Muscle of back (tissue), 11 donors: Measurements from ENCODE around the gene MDN1. TPM values are rescaled to one million over a fixed set of nuclear protein-coding genes. Genes with fewer than 3 reads are reported as not detected.

Experiments used
- DNase-seq, 3 donors: peaks; one replicate each; pipeline versions ENCODE4 v3.0.0 to v3.0.0-alpha.2; 2013
- polyA plus RNA-seq, 10 donors: library from polyadenylated mRNA; unstranded; fragments of 120-200 nt; gene quantifications; one replicate each; pipeline ENCODE4 v1.2.1, GENCODE V29; 2013; ENCODE audit not compliant: insufficient read length in 10 of 10

The MDN1 gene
- polyA plus RNA-seq, 10 donors, result 23.6 to 34.6 (median 30.7) TPM

GRCh38 chr6:89703292-89703691 lies 116.3 kb downstream of the MDN1 start:
- no peak for DNase-seq

DNA sequence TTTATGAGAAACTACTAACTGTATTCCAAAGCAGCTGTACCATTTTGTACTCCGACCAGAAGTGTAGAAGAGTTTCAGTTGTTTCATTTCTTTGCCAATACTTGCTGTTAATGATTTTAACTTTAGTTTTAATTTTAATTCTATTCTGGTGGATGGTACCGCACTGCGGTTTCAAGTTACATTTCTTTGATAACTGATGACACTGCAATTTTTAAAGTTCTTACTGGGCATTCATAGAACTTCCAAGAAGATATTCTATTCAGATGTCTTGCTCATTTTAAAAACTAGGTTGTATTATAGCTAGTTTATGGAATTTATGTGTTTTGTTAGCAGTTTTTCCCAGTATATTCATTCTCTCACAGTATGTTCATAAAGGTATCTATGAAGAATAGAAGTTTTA lies 117.2 kb downstream of the MDN1 start:
- no peak for DNase-seq

GRCh38 chr6:89695667-89696066 lies 123.9 kb downstream of the MDN1 start:
- no peak for DNase-seq

- no peak for DNase-seq
Observed at GRCh38 chr6:89694428-89694827, 125.2 kb downstream of the MDN1 start.

DNA sequence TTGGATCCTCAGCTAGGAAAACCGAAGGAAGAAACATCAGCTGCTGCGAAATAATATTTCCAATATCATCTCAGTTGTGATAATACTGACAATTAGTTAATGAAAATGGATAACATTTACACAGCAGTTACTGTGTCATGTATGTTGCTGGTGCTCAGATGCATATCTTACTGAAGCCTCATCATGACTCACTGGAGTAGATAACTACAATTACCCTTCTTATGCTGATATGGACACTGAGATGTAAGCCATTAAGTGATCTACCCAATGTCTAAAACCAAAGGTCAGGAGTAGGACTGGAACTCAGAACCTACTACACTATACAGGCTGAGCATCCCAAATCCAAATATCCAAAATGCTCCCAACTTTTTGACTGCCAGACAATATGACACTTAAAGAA lies 126.4 kb downstream of the MDN1 start:
- DNase-seq, result no peak

DNA sequence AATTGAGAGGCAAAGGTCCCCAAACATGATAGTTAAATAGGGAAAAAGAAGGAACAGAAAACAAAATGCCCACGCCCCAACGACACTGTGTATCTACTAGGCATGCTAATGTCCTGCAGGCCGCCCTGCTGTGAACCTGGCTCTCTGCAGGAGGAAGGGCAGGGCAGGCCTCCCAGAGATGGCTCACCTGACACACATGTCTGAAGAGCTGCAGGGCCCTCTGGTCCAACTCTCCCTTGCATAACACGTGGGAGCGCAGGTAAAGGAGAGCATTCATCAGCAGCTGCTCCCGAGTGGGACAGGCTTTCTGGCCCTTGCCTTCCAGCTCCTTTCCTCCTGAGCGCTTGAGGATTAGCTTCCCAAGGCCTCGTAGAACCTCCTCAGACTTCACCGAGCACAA lies 127.3 kb downstream of the MDN1 start:
- no peak for DNase-seq

- DNase-seq, result no peak
Observed at GRCh38 chr6:89690944-89691324, 128.7 kb downstream of the MDN1 start.

GRCh38 chr6:89689732-89690131 lies 129.9 kb downstream of the MDN1 start:
- DNase-seq, result peak in 1 of 3 donors; percentile 11

- no peak for DNase-seq
Observed at GRCh38 chr6:89688328-89688727, 131.3 kb downstream of the MDN1 start.

DNA sequence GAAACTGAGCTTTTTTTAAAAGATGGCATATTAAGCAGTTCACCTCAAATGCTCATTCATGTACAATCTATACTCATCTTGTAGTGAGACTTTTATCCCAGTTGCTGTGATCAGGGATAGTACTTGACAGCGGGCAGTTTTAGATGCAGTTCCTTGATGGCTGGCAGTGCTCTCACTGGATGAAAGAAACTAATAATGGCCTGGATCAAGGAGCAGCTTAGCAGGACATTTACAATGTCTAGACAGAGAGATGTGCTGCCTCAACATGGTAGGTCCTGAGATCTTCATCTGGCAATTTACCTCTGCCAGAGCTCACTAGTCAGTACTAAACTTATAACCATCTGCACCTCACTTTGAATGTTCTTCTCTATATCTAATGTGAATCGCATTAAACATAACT lies 134.3 kb downstream of the MDN1 start:
- no peak for DNase-seq

DNA sequence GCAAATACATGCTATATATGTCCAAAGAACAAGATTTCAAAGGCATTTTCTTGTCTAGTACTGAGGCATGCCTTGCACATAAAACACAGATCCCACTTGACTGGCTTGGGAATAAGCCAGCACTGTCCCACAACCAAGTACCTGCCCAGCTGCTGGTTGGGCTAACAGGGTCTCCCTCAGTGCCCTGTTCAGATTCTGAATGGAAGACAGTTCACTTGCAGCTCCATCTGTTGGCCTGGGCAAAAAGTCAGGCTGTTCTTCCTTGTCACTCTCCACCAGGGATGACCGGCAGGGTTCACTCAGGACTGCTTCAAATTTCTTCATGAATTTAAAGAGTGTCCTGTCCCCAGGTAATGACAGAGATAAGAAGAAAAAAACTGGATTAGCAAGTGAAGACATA lies 136.6 kb downstream of the MDN1 start:
- DNase-seq, result no peak

GRCh38 chr6:89681983-89682564 lies 137.5 kb downstream of the MDN1 start:
- DNase-seq, result no peak

DNA sequence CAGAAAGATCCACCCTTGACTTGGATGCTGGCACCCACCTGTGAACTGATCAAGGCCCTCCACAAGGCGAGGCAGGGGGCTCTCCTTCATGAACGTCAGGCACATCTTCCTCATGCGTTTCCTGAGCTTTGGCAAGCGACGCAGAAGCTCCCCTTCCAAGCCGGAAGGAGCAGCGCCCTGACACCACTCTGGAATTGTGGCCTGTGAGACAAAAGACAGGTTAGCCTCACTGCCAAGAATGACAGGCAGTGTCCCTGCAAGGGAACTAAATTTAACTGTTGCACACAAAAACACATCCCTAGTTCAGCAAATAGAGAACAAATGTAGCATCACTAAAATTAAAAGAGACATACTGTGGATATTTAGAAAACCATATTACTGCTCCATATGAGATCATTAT lies 139.0 kb downstream of the MDN1 start:
- DNase-seq, result no peak

- DNase-seq, result peak in 1 of 3 donors; percentile 3
Observed at GRCh38 chr6:89680150-89680549, 139.4 kb downstream of the MDN1 start.

- DNase-seq, result no peak
Observed at GRCh38 chr6:89679215-89680120, 140.1 kb downstream of the MDN1 start.

GRCh38 chr6:89678531-89678930 lies 141.1 kb downstream of the MDN1 start:
- DNase-seq, result no peak

GRCh38 chr6:89675949-89676748 lies 143.4 kb downstream of the MDN1 start:
- DNase-seq, result peak; percentile 16 to 23 (median 20)

DNA sequence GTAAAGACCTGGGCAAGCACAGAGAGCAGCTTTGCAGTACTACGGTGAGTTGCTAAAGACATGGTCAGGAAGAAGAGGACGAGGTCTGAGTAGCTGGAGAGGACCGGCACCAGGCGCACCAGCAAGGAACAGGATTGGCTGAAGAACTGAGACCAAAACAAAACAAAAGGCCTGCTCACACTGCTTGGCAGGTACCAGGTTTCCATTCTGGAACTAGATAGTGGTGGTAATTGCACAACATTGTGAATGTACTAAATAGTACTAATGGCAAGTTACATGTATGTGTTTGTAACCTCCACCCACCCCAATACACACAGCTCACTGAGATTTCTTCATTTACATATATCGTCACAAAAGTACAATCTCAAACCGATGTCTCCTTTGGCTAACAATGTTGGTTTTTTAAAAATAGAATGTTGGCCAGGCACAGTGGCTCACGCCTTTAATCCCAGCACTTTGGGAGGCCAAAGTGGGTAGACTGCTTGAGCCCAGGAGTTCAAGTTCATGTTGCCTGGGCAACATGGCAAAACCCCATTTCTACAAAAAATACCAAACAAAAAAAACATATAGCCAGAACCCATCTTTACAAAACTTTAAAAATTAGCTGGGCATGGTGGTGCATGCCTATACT lies 148.5 kb downstream of the MDN1 start:
- DNase-seq, result no peak

DNA sequence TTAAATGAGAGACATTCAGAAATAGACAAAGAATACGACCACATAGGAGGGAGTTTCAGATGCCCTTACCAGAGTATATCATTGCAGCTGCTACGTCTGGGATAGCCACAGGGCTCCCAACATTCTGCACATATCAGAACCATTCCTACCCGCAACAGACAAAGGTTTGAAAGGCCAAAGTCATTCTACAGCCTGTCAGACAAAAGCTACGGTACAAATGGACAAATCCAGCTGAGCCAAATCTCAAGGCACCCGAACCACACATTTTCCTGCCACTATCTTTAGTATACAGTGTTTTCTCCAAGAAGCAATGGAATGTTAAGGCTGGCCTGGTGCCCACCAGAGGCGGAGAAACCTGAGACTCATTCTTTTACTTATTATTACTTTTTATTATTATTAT lies 150.6 kb downstream of the MDN1 start:
- DNase-seq, result no peak

GRCh38 chr6:89667872-89668556 lies 151.6 kb downstream of the MDN1 start:
- DNase-seq, result no peak

- DNase-seq, result no peak
Observed at GRCh38 chr6:89662659-89663223, 156.9 kb downstream of the MDN1 start.
